Bronchial epithelial cell (primary cell): ENCODE results near the gene TMEM184C. TPM values are rescaled to one million over a fixed set of nuclear protein-coding genes. Genes with fewer than 3 reads are reported as not detected.

Experiments used
- DNase-seq: peaks from one replicate; pipeline ENCODE4 v3.0.0-alpha.2; 2010; ENCODE audit warnings: low read depth
- FAIRE-seq: peaks from 2 replicates; lab custom pipeline; 2011; peaks lifted over from hg19 to GRCh38; lab: Jason Lieb, UNC
- H3K27me3 ChIP-seq: 2 replicates; pipeline ENCODE4 v1.5.1; 2011; ENCODE audit warnings: low read length; ENCODE audit not compliant: control insufficient read depth, insufficient read depth
- H3K36me3 ChIP-seq: 2 replicates; pipeline ENCODE4 v1.5.1; 2011; ENCODE audit warnings: low read length; ENCODE audit not compliant: control insufficient read depth, insufficient read depth
- H3K4me3 ChIP-seq: 2 replicates; pipeline ENCODE4 v1.5.1; 2011; ENCODE audit warnings: mild to moderate bottlenecking, low read depth, low read length, control low read depth
- CTCF ChIP-seq: IDR thresholded peaks from 2 replicates; pipeline ENCODE4 v1.5.1; 2011; ENCODE audit warnings: mild to moderate bottlenecking, moderate library complexity, low read length, control low read depth, inconsistent platforms; ENCODE audit not compliant: insufficient read depth, severe bottlenecking
- total RNA-seq: library from RNA; depleted of rRNA; stranded (reverse); fragments of >200 nt; gene quantifications from 2 replicates; pipeline ENCODE4 v1.2.1, GENCODE V29; 2014

The TMEM184C gene
- total RNA-seq, 1 donor from 2014 or later, result 51.3 TPM

- Histone ChIP-seq H3K27me3 (no peaks in the 10 kb centered on the region), H3K36me3 (no peaks in the 10 kb centered on the region), H3K4me3 (no peak overlapping the region)
- TF ChIP-seq CTCF, result no peak
- no peak for FAIRE-seq
- no peak for DNase-seq
Measured at GRCh38 chr4:147578593-147578992, 38.6 kb upstream of the TMEM184C start.

- peak; percentile 79 for DNase-seq
- no peaks in the 10 kb centered on the region for H3K27me3 ChIP-seq
- TF ChIP-seq CTCF, result no peak
- H3K36me3 ChIP-seq, result no peaks in the 10 kb centered on the region
- no peak overlapping the region for H3K4me3 ChIP-seq
- FAIRE-seq, result no peak
Measured at GRCh38 chr4:147580396-147580795, 36.8 kb upstream of the TMEM184C start.

- FAIRE-seq (no peak), DNase-seq (peak; percentile 72)
- TF ChIP-seq CTCF, result no peak
- H3K4me3 ChIP-seq, result no peak overlapping the region
- H3K27me3 ChIP-seq, result no peaks in the 10 kb centered on the region
- no peaks in the 10 kb centered on the region for H3K36me3 ChIP-seq
Measured at GRCh38 chr4:147581606-147582350, 35.4 kb upstream of the TMEM184C start.

- no peaks in the 10 kb centered on the region for H3K27me3 ChIP-seq
- no peak for TF ChIP-seq CTCF
- H3K36me3 ChIP-seq, result no peaks in the 10 kb centered on the region
- DNase-seq (peak; percentile 97), FAIRE-seq (no peak)
- H3K4me3 ChIP-seq, result no peak overlapping the region
Measured at GRCh38 chr4:147582386-147583060, 34.7 kb upstream of the TMEM184C start.

- no peak for TF ChIP-seq CTCF
- Histone ChIP-seq H3K36me3 (no peaks in the 10 kb centered on the region), H3K27me3 (no peaks in the 10 kb centered on the region), H3K4me3 (no peak overlapping the region)
- DNase-seq (peak; percentile 44), FAIRE-seq (no peak)
Measured at GRCh38 chr4:147583876-147584275, 33.3 kb upstream of the TMEM184C start.

GRCh38 chr4:147586032-147586431 is 31.2 kb upstream of the TMEM184C start:
- no peak for TF ChIP-seq CTCF
- Histone ChIP-seq H3K36me3 (no peaks in the 10 kb centered on the region), H3K27me3 (no peaks in the 10 kb centered on the region), H3K4me3 (no peak overlapping the region)
- DNase-seq (no peak), FAIRE-seq (no peak)
